B cell (primary cell): ENCODE measurements around the gene OMA1. TPM values are rescaled to one million over a fixed set of nuclear protein-coding genes. Genes with fewer than 3 reads are reported as not detected.

Experiments used
- ATAC-seq: fragments of 200-7000 bp; cut with Tn5 transposase; one replicate; pipeline ENCODE4 v1.10.0; 2021; ENCODE audit warnings: low read depth, mild to moderate bottlenecking, moderate number of reproducible peaks, moderate library complexity
- CTCF ChIA-PET: fragments of 350-600 bp; sonication (Branson Sonifier 250); formaldehyde crosslinking; loops from one replicate; lab custom pipeline; 2021; ENCODE audit warnings: antibody characterized with exemption, inconsistent platforms; lab: Charles Lee
- POLR2A ChIA-PET: fragments of 350-600 bp; sonication (Branson Sonifier 250); formaldehyde crosslinking; loops from one replicate; lab custom pipeline; 2021; ENCODE audit warnings: antibody characterized with exemption; lab: Charles Lee
- DNase-seq: peaks from one replicate; pipeline ENCODE4 v3.0.0; 2013
- H2AFZ ChIP-seq: 2 replicates; pipeline ENCODE4 v1.6.1; 2012; ENCODE audit warnings: mild to moderate bottlenecking, low read depth, low read length; ENCODE audit not compliant: insufficient read depth, poor library complexity, severe bottlenecking
- H3K27ac ChIP-seq, 2 donors: 1 replicate in 1 of 2; 2 replicates in 1 of 2; pipeline ENCODE4 v1.5.1; 2012 to 2013; ENCODE audit warnings: low read length in 2 of 2, mild to moderate bottlenecking in 2 of 2, moderate library complexity in 1 of 2
- H3K27me3 ChIP-seq, 4 experiments: fragments of 200-600 bp in 1 of 4; sonication (generic) in 1 of 4; replicated peaks in 1 of 4; 1 replicate in 2 of 4; 2 replicates in 2 of 4; pipeline versions ENCODE4 v1.6.1 to v1.7.0; 2013 to 2016; ENCODE audit warnings: low read length in 3 of 4, mild to moderate bottlenecking in 2 of 4, mixed read lengths in 1 of 4, moderate library complexity in 1 of 4; ENCODE audit not compliant: insufficient read depth in 4 of 4, control insufficient read depth in 3 of 4; ENCODE audit errors: control extremely low read depth in 1 of 4
- H3K36me3 ChIP-seq, 2 experiments: replicated peaks in 1 of 2; 1 replicate in 1 of 2; 2 replicates in 1 of 2; pipeline versions ENCODE4 v1.6.1 to v1.7.1; 2013; ENCODE audit warnings: low read length in 1 of 2; ENCODE audit not compliant: insufficient read depth in 2 of 2, control insufficient read depth in 1 of 2; ENCODE audit errors: control extremely low read depth in 1 of 2, extremely low read depth in 1 of 2
- H3K4me1 ChIP-seq, 2 donors: fragments of 200-600 bp in 1 of 2; sonication (generic) in 1 of 2; 1 replicate in 1 of 2; 2 replicates in 1 of 2; pipeline versions ENCODE4 v1.5.1 to v1.6.1; 2013 to 2017; ENCODE audit warnings: low read length in 2 of 2; ENCODE audit not compliant: control insufficient read depth in 2 of 2, insufficient read depth in 2 of 2
- H3K4me2 ChIP-seq: replicated peaks from 2 replicates; pipeline ENCODE3; 2012; ENCODE audit warnings: mild to moderate bottlenecking, low read depth, low read length; ENCODE audit not compliant: poor library complexity, severe bottlenecking
- H3K4me3 ChIP-seq, 5 experiments: fragments of 200-600 bp in 1 of 5; sonication (generic) in 1 of 5; 1 replicate in 3 of 5; 2 replicates in 2 of 5; pipeline versions ENCODE4 v1.5.1 to v1.7.0; 2011 to 2016; ENCODE audit warnings: low read length in 4 of 5, mild to moderate bottlenecking in 4 of 5, low read depth in 2 of 5, control low read depth in 1 of 5, moderate library complexity in 1 of 5; ENCODE audit not compliant: insufficient read depth in 1 of 5; ENCODE audit errors: control extremely low read depth in 1 of 5, extremely low read depth in 1 of 5
- H3K79me2 ChIP-seq: fragments of 200-600 bp; sonication (generic); one replicate; pipeline ENCODE4 v1.6.0; 2016; ENCODE audit warnings: low read length; ENCODE audit not compliant: control insufficient read depth, insufficient read depth
- H3K9ac ChIP-seq: fragments of 200-600 bp; sonication (generic); 2 replicates; pipeline ENCODE4 v1.6.1; 2017; ENCODE audit warnings: mild to moderate bottlenecking, low read length, moderate library complexity
- H3K9me3 ChIP-seq, 3 donors: one replicate each; pipeline versions ENCODE4 v1.6.1 to v1.7.1; 2013; ENCODE audit warnings: low read length in 2 of 3; ENCODE audit not compliant: control insufficient read depth in 2 of 3, insufficient read depth in 1 of 3; ENCODE audit errors: control extremely low read depth in 1 of 3
- H4K20me1 ChIP-seq: 2 replicates; pipeline ENCODE4 v1.6.0; 2012; ENCODE audit warnings: mild to moderate bottlenecking, low read length; ENCODE audit not compliant: insufficient read depth, control insufficient read depth, poor library complexity, severe bottlenecking
- H3K27ac Mint-ChIP-seq: one replicate; pipeline ENCODE4 v1.8.0; 2021; ENCODE audit warnings: mixed read lengths
- H3K27me3 Mint-ChIP-seq: one replicate; pipeline ENCODE4 v1.8.0; 2021; ENCODE audit warnings: mixed read lengths
- H3K4me1 Mint-ChIP-seq: one replicate; pipeline ENCODE4 v1.8.0; 2021; ENCODE audit warnings: mixed read lengths
- H3K4me3 Mint-ChIP-seq: one replicate; pipeline ENCODE4 v1.8.0; 2021; ENCODE audit warnings: mixed read lengths
- H3K9me3 Mint-ChIP-seq: one replicate; pipeline ENCODE4 v1.8.0; 2022; ENCODE audit warnings: mixed read lengths; ENCODE audit not compliant: insufficient read depth
- CTCF ChIP-seq: fragments of 200-600 bp; IDR thresholded peaks from one replicate; pipeline ENCODE4 v1.8.0; 2022; ENCODE audit warnings: antibody characterized with exemption, mild to moderate bottlenecking
- EZH2 ChIP-seq: IDR thresholded peaks from 2 replicates; pipeline ENCODE4 v1.6.1; 2012; ENCODE audit warnings: borderline replicate concordance, low read depth, mild to moderate bottlenecking, moderate library complexity, low read length; ENCODE audit not compliant: insufficient read depth, poor library complexity, severe bottlenecking
- WGBS: methylation state at CpG from one replicate; pipeline ENCODE4 v1.1.5; 2013; ENCODE audit warnings: missing lambda C conversion rate; ENCODE audit not compliant: insufficient coverage; 5-methylcytosine and 5-hydroxymethylcytosine counted together
- intact Hi-C: fragments of 100-400 bp; cut with micrococcal nuclease; formaldehyde crosslinking; loops from one replicate; pipeline ENCODE4 v1.10.0; 2022
- polyA plus RNA-seq: library from polyadenylated mRNA; depleted of rRNA; stranded (reverse); fragments of >200 nt; gene quantifications from 2 replicates; pipeline ENCODE4 v1.2.3, GENCODE V29; 2012
- total RNA-seq, 2 donors: library from RNA; stranded (reverse); fragments of 120-200 nt in 1 of 2; gene quantifications; 1 replicate in 1 of 2; 2 replicates in 1 of 2; pipeline versions ENCODE4 v1.2.3 to v1.2.4, GENCODE V29; 2013 to 2022

The OMA1 gene
- total and polyA plus RNA-seq, 2 donors (not counting 1 experiment from before 2014, with no cell fraction given) = 22.8 to 67.5 TPM

GRCh38 chr1:58561633-58562032 is 15.1 kb upstream of the OMA1 start:
- ChIA-PET CTCF (interaction anchor here (0.8 kb wide), 1 partner anchor 91 kb away, joined by 3 read pairs; no protein-coding TSS in a partner anchor), POLR2A (no interaction called here)
- Mint-ChIP-seq H3K4me1 (no peaks in the 10 kb centered on the region), H3K4me3 (no peak overlapping the region), H3K27me3 (peaks cover 41% of the 10 kb centered on the region), H3K9me3 (peaks cover 2% of the 10 kb centered on the region), H3K27ac (no peak overlapping the region)
- H3K79me2 ChIP-seq = no peaks in the 10 kb centered on the region
- H3K4me2 ChIP-seq = no peak overlapping the region
- no peaks in the 10 kb centered on the region for H4K20me1 ChIP-seq
- intact Hi-C loops = no loop called here
- no peak for TF ChIP-seq CTCF
- H3K27ac ChIP-seq = no peak overlapping the region
- no peaks in the 10 kb centered on the region for H3K36me3 ChIP-seq
- H3K4me1 ChIP-seq = no peaks in the 10 kb centered on the region
- H3K27me3 ChIP-seq = peaks cover 0 to 10% (median 4%) of the 10 kb centered on the region in 4 experiments
- H3K4me3 ChIP-seq = no peak overlapping the region
- DNase-seq (no peak), ATAC-seq (no peak)
- WGBS = 90% methylated on average over 5 of the region's 6 CpGs
- H3K9ac ChIP-seq = no peak overlapping the region
- H2AFZ ChIP-seq = no peak overlapping the region
- H3K9me3 ChIP-seq = peaks cover 1 to 5% (median 3%) of the 10 kb centered on the region in 3 donors

GRCh38 chr1:58555393-58555792 is 8.9 kb upstream of the OMA1 start:
- CTCF ChIA-PET = interaction anchor here (1.0 kb wide), 1 partner anchor 9 kb away, joined by 3 read pairs; the partner anchor contains the start of gene OMA1
- intact Hi-C loops = no loop called here

More at GRCh38 chr1:58555393-58555792, 8.9 kb upstream of the OMA1 start:
- POLR2A ChIA-PET = no interaction called here
- no peak overlapping the region for H3K4me3 ChIP-seq
- ATAC-seq = no peak
- no peak overlapping the region for H3K27ac Mint-ChIP-seq
- no peak overlapping the region for H3K4me2 ChIP-seq
- H4K20me1 ChIP-seq = no peaks in the 10 kb centered on the region
- H3K27me3 Mint-ChIP-seq = peaks cover 28% of the 10 kb centered on the region
- H3K9me3 Mint-ChIP-seq = no peaks in the 10 kb centered on the region
- WGBS = no CpG with 5 or more reads among the region's 1 CpG
- H3K4me1 Mint-ChIP-seq = no peaks in the 10 kb centered on the region
- no peaks in the 10 kb centered on the region for H3K79me2 ChIP-seq
- DNase-seq = no peak
- no peaks in the 10 kb centered on the region for H3K4me1 ChIP-seq
- H3K9me3 ChIP-seq = peaks cover 1 to 5% (median 3%) of the 10 kb centered on the region in 3 donors
- no peak overlapping the region for H3K4me3 Mint-ChIP-seq
- H3K9ac ChIP-seq = no peak overlapping the region
- TF ChIP-seq EZH2 (no peak), CTCF (no peak)
- H2AFZ ChIP-seq = no peak overlapping the region
- peaks cover 0 to 13% (median 6%) of the 10 kb centered on the region in 4 experiments for H3K27me3 ChIP-seq
- H3K27ac ChIP-seq = no peak overlapping the region
- H3K36me3 ChIP-seq = no peaks in the 10 kb centered on the region
